Kidney tubule cell (primary cell): ENCODE data around the gene ZNF605.
"Not testable (repeated sequence)": the region's sequence is repeated elsewhere in the genome, so short reads cannot be mapped to it uniquely, and the experiment has no call there.

Experiments
- DNase-seq: peaks from one replicate; pipeline ENCODE4 v3.0.0-alpha.2; 2018; ENCODE audit warnings: low spot score

The ZNF605 gene

DNA sequence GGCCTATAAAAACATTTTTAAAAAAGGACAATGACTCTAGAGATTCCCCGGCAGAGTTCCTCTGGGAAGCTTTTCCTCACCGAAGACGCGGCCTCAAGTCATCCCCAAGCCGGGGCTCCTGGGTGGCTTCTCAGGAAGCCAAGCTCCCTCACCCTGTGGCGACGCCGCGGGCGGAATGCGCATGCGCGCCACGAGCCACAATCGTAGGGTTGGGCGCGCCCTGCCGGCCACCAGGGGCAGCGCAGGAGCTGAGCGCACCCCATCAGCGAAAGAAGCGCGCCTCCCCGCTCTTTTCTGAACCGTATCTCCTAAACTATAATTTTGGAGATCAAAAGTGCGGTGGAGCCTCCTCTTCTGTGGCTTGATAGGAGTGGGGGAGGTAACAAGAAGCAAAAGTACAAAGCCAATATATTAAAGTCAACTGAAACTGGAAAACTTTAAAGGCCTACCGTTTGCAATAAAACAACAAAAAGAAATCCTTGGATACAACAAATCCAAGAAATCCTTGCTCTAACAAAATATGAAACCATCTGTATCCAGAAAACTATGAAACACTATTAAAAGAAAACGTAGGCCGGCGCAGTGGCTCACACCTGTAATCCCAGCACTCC, 51.3 kb downstream of the ZNF605 start:
- peak; percentile 51 for DNase-seq

DNA sequence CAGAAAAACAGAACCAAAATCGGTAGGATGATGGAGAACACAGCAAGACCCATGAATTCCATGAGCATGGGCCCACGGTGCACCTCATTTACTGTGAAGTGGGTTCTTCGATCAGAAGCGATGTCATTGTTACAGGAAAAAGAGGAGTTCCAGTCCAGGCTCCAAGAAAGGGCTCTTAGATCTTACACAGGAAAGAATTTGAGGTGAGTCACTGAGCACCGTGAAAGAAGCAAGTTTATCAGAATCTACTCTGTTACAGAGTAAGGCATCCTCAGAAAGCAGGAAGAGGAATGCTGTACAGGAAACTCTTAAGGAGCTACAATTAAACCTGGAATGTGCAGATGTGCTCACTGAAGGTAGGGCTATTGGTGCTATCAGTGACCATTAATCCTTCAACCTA, 57.1 kb downstream of the ZNF605 start:
- peak; percentile 63 for DNase-seq

DNA sequence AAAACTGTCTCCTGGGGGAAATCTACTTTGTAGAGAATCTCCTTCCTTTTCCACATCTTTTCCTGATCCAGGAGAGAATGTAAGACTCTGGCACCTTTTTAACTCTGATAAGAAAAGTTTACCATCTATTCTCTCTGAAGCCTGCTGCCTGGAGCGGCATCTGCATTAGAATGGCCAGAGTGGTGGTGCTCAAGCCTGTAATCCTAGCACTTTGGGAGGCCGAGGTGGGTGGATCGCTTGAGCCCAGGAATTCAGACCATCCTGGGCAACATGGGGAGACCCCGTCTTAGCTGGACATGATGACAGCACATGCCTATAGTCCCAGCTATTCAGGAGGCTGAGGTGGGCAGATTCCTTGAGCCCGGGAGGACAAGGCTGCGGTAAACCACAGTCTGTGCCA, 67.3 kb downstream of the ZNF605 start:
- no peak for DNase-seq

DNA sequence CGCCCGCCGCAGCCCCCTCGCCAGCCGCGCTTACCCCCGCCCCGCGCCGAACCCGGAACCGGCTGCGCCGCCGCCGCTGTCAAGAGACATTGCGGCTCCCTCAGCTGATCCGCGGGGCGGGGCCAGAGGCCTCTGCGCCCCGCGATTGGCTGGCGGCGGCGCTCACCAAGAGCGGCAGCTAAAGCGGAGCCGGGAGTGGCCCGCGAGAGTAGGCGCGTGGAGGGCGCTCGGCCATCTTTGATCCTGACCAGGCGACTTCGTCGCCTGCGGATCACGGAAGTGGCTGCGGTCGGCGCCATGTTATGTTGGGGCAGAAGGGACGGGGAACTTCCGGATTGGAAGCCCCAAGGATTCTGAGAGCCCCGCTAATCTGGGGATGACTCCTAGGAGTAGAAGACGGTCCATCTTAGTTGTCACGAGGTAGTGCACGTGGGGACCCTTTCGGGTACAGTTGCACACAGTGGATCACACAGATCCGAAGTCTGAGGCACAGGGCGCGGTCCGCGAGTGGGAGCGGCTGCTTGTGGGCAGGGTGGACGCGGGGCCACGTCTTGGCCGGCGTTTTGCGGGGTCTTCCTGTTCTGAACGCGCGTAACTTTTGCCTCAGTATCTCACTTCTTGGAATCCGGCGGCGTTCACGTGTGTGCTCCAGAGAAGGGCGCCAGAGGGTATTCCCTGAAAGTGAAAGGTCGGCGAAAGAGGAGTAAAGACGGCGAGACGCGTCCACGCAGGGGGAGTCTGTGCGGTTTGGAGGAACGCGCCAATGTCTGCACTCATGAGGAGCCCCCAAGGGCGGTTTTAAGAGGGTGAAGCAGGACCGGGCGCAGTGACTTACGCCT, 68.4 kb downstream of the ZNF605 start, which contains the start of gene CHFR:
Gene CHFR, minus strand, starts transcription at position 93 of the 839 bp plus-strand sequence. CDS start 277 bp downstream, outside the sequence.
- DNase-seq = peak; percentile 99

DNA sequence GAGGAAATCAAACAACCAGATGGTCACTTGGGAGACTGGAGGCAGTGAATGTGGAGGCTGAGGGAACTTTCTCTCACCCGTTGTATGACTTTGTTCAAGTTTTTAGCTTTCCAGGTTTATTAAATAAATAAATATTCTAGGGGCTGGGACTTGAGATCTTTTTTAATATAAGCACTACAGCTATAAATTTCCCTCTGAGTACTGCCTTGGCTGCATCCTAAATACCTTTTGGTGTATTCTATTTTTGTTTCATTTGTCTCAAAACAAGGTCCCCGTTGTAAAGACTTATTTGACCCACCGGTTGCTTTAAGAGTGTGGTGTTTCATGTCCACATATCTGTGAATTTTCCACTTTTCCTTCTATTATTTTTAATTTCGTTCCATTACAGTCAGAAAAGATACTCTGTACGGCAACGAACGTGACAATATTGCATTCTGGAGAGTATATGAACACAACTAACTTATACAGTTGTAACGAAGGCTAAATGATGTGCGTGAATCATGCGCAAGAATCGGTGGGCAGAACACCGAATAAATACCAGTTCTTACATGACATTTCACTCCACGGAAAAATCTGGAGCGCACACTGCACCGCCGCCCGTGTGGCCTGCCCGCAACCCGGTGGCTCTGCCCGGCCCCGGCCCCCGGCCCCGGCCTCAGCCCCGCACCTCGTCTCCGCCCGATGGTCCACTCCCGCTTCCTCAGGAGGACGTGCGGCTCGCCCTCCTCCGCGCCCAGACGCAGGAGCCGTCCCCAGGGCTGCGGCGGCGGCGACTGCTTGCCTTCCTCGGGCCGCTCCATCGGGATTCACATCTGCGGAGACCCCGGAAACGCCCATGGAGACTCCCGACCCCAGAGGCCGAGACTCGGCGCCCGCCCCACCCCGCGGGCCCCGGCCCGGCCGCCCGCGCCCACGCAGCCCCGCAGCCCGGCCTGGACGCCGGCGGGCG, 69.3 kb downstream of the ZNF605 start:
- DNase-seq = peak; percentile 4

DNA sequence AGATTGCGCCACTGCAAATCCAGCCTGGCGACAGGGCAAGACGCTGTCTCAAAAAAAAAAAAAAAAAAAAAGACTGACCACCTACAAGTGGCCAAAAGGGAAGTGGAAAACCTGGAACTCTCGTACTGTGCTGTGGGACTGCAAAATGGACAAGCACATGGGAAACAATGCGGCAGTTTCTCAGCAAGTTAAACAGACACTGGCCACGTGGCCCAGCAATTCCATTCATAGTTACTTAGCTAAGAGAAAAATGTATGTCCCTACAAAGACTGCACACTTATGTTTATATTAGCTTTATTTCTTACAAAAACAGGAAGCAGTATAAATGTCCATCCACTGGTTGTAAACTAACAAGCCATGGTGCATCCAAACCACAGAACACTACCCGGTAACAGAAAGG, 74.3 kb downstream of the ZNF605 start:
- DNase-seq = no peak

DNA sequence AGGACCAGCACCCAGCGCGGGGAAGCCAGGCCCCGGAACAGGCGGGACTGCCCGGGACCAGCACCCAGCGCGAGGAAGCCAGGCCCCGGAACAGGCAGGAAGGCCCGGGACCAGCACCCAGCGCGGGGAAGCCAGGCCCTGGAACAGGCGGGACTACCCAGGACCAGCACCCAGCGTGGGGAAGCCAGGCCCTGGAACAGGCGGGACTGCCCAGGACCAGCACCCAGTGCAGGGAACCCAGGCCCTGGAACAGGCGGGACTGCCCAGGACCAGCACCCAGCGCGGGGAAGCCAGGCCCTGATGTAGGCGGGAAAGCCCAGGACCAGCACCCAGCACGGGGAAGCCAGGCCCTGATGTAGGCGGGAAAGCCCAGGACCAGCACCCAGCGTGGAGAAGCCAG, 81.5 kb downstream of the ZNF605 start:
- DNase-seq = not testable (repeated sequence)

DNA sequence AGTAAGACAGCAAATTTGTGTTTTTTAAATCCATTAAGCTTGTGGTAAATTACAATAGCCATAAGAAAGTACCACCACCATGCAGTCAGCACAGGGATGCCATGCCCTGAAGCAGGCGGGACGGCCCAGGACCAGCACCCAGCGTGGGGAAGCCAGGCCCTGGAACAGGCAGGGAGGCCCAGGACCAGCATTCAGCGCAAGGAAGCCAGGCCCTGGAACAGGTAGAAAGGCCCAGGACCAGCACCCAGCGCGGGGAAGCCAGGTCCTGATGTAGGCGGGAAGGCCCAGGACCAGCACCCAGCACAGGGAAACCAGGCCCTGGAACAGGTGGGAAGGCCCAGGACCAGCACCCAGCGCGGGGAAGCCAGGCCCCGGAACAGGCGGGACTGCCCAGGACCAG, 81.9 kb downstream of the ZNF605 start:
- no peak for DNase-seq

DNA sequence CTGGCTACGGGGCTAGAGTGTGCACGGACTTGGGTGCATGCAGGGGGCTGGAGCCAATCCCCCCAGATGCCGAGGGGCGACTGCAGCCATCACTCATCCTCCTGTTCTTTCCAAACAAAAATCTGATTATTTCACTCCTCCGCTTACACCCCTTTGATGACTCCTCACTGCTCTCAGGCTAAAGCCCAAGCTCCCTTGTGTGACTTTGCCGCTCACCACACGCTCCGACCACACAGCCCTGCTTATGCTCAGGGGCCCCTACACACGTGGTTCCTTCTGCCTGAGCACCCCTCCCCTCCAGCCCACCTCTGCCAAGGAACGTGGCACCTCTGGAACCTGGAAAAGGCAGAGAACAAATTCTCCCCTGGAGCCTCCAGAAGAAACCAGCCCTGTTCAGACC, 82.4 kb downstream of the ZNF605 start:
- DNase-seq = no peak

DNA sequence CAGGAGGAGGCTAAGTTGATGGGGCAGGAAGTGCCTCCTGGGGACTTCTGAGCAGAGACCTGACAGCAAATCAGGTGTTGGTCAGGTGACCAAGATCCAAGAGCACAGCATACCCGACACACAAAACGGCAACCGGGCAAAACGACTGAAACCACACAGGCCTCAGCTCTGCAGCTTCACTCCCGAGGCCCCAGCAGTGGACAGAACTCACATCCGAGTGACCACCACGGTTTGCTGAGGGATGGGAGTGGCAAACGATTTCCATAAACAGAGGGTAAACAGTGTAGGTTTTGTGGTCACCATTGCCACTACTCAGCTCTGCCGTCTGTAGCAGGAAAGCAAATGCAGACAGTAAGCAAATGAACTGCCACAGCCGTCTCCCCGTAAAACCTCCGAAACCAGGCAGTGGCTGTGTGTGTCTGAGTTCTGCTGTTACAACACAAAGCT, 83.1 kb downstream of the ZNF605 start:
- no peak for DNase-seq

DNA sequence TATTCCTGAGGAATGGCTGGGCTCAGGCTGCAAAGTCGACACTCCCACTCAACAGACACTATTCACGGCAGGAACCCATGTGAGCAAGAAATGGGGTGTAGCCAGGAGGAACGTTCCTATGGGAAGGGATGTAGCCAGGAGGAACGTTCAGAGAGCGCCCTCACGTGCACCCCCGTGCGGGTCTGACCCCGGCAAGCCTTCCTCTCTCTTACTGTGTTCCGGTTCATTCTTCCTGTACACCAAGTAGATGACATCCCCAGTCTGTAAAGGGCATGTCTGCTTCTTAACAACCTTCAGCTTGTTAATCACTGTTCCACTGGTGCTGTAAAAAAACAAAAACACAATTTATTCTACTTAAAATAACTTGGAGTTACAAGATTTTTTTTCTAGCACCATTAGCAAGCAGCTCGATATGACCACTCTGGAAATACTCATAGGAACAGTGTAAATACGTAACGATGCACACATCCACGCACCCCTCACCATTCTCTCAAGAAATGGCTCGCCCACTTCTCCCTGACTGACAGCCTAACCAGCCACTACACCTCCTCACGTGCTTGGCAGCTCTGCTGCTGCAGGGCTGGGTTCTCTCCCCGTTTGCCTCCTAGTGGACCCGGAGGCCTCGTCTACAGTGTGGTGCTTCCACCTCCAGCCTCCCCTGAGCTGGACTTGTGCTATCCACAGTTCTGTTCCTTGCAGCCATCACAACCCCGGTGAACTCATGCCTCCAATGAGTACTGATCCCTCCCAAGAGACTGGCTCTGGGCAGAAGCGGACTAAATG, 83.8 kb downstream of the ZNF605 start:
- no peak for DNase-seq

DNA sequence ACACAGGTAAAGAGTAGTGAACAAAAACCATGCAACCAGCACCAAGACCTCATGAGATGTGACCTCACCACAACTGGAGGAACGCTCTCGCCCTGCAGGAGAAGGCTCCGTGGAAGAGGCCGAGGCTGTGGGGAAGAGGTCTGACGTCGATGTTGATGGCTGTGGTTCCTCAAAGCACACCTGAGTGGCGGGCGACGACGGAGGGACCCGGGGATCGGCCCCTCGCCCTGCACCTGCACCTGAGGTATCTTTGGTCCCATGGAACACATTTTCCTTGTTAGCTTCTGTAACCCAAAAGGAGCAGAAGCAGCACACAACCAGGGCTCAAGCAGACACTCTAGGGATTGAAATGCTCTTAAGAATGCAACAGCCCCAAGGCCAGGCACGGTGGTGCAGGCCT, 86.6 kb downstream of the ZNF605 start:
- no peak for DNase-seq
